Head of caudate nucleus (tissue), 42 donors: ENCODE measurements around the gene HSD17B3.
"Not testable (repeated sequence)": the region's sequence is repeated elsewhere in the genome, so short reads cannot be mapped to it uniquely, and the experiment has no call there.

Experiments used
- DNase-seq, 42 donors: peaks; one replicate each; pipeline versions ENCODE4 v3.0.0 to v3.0.0-alpha.2; 2020 to 2021; ENCODE audit warnings: mixed read lengths in 7 of 42
- intact Hi-C: fragments of 100-400 bp; cut with DNase I; formaldehyde crosslinking; loops from one replicate; pipeline ENCODE4 v1.15.0; 2022

Gene HSD17B3

GRCh38 chr9:96209407-96210271 is 92.3 kb downstream of the HSD17B3 start:
- intact Hi-C loops, result loop anchor here (10.0 kb wide), 1 partner anchor 155 kb away; no protein-coding TSS in a partner anchor
- no peak for DNase-seq

GRCh38 chr9:96206156-96206751 is 95.7 kb downstream of the HSD17B3 start:
- no peak for DNase-seq
- intact Hi-C loops, result no loop called here

- intact Hi-C loops, result no loop called here
- DNase-seq, result no peak
Measured at GRCh38 chr9:96204853-96205252, 97.1 kb downstream of the HSD17B3 start.

- intact Hi-C loops, result no loop called here
- no peak for DNase-seq
Measured at GRCh38 chr9:96203867-96204501, 98.0 kb downstream of the HSD17B3 start.

GRCh38 chr9:96202971-96203780 is 98.8 kb downstream of the HSD17B3 start:
- peak in 1 of 42 donors; percentile 18 for DNase-seq
- intact Hi-C loops, result no loop called here

GRCh38 chr9:96201140-96201539 is 100.8 kb downstream of the HSD17B3 start:
- DNase-seq, result no peak

GRCh38 chr9:96199006-96199405 is 103.0 kb downstream of the HSD17B3 start:
- intact Hi-C loops, result no loop called here
- DNase-seq, result no peak

More at GRCh38 chr9:96201140-96201539, 100.8 kb downstream of the HSD17B3 start:
- intact Hi-C loops, result no loop called here

GRCh38 chr9:96195541-96195940 is 106.4 kb downstream of the HSD17B3 start:
- intact Hi-C loops, result no loop called here
- no peak for DNase-seq

- intact Hi-C loops, result no loop called here
- DNase-seq, result no peak
Measured at GRCh38 chr9:96193236-96193755, 108.7 kb downstream of the HSD17B3 start.

- intact Hi-C loops, result no loop called here
- DNase-seq, result no peak
Measured at GRCh38 chr9:96192710-96193109, 109.3 kb downstream of the HSD17B3 start.

GRCh38 chr9:96189995-96190394 is 112.0 kb downstream of the HSD17B3 start:
- intact Hi-C loops, result no loop called here
- DNase-seq, result no peak

GRCh38 chr9:96189581-96189980 is 112.4 kb downstream of the HSD17B3 start:
- intact Hi-C loops, DNase-seq: not testable (repeated sequence)

GRCh38 chr9:96188571-96188970 is 113.4 kb downstream of the HSD17B3 start:
- DNase-seq, result no peak
- intact Hi-C loops, result no loop called here

GRCh38 chr9:96187151-96187555 is 114.8 kb downstream of the HSD17B3 start:
- intact Hi-C loops, result no loop called here
- peak in 1 of 42 donors; percentile 3 for DNase-seq

GRCh38 chr9:96186591-96187011 is 115.4 kb downstream of the HSD17B3 start:
- intact Hi-C loops, result no loop called here
- DNase-seq, result peak in 19 of 42 donors; percentile 5 to 53 (median 23)

GRCh38 chr9:96185518-96186156 is 116.3 kb downstream of the HSD17B3 start:
- no peak for DNase-seq
- intact Hi-C loops, result no loop called here
